Prostate gland (tissue), 2 donors: ENCODE measurements around the gene BCL2L14.

Experiments used
- CTCF ChIP-seq, 4 experiments: fragments of 200-600 bp in 2 of 4; fragments of 450-650 bp in 2 of 4; sonication (generic) in 2 of 4; IDR thresholded peaks; 1 replicate in 3 of 4; 2 replicates in 1 of 4; pipeline ENCODE4 v1.5.1; 2016 to 2019; ENCODE audit warnings: antibody characterized with exemption in 4 of 4, mild to moderate bottlenecking in 2 of 4, moderate library complexity in 2 of 4
- POLR2AphosphoS5 ChIP-seq: sonication (generic); formaldehyde crosslinking; IDR thresholded peaks from one replicate; pipeline ENCODE4 v1.6.1; 2017; ENCODE audit warnings: antibody characterized with exemption

DNA sequence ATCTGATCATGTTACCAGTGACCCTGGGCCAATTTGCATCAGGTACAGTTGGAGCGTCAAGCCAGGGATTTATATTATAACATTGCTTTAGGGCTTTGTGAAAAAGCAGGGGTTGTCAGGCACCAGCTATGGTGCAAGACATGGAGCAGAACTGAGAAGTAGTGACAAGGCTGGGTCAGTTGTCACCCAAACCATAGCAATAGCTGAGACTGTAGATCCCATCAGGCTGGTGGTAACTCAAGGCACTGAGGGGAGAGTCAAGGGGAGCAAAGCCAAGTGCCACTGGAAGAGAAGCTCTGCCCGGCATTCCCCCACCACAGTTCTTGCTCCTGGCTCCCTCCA, 16.9 kb downstream of the BCL2L14 start:
- TF ChIP-seq POLR2AphosphoS5 (no peak), CTCF (IDR thresholded peaks at IDR 0.05) (no peak)
